Stomach (tissue), 9 donors: ENCODE measurements around the gene SPEM3. TPM values are rescaled to one million over a fixed set of nuclear protein-coding genes. Genes with fewer than 3 reads are reported as not detected.
"Not testable (repeated sequence)": the region's sequence is repeated elsewhere in the genome, so short reads cannot be mapped to it uniquely, and the experiment has no call there.

Experiments
- DNase-seq, 2 donors: peaks; one replicate each; pipeline versions ENCODE4 v3.0.0 to v3.0.0-alpha.2; 2013 to 2019
- H3K27ac ChIP-seq, 5 donors: fragments of 200-600 bp in 4 of 5; sonication (generic) in 4 of 5; one replicate each; pipeline ENCODE4 v1.5.1; 2013 to 2019; ENCODE audit warnings: mild to moderate bottlenecking in 1 of 5, moderate library complexity in 1 of 5
- H3K27me3 ChIP-seq, 3 donors: fragments of 200-600 bp; sonication (generic); one replicate each; pipeline ENCODE4 v1.5.1; 2017 to 2019; ENCODE audit warnings: mixed run types in 1 of 3
- H3K36me3 ChIP-seq, 4 donors: fragments of 200-600 bp; sonication (generic); 1 replicate in 3 of 4; 2 replicates in 1 of 4; pipeline ENCODE4 v1.5.1; 2016 to 2019
- H3K4me1 ChIP-seq, 4 donors: fragments of 200-600 bp; sonication (generic); one replicate each; pipeline ENCODE4 v1.5.1; 2016 to 2019
- H3K4me3 ChIP-seq, 4 donors: fragments of 200-600 bp; sonication (generic) in 3 of 4; one replicate each; pipeline ENCODE4 v1.5.1; 2016 to 2019; ENCODE audit warnings: mild to moderate bottlenecking in 1 of 4
- H3K9me3 ChIP-seq, 4 donors: fragments of 200-600 bp; sonication (generic); one replicate each; pipeline ENCODE4 v1.5.1; 2016 to 2019
- CTCF ChIP-seq, 7 experiments: fragments of 450-650 bp in 4 of 7; fragments of 200-600 bp in 3 of 7; sonication (generic) in 3 of 7; IDR thresholded peaks; one replicate each; pipeline ENCODE4 v1.5.1; 2016 to 2019; ENCODE audit warnings: antibody characterized with exemption in 7 of 7, control low read depth in 2 of 7, mild to moderate bottlenecking in 1 of 7
- EP300 ChIP-seq: sonication (generic); formaldehyde crosslinking; IDR thresholded peaks from one replicate; pipeline ENCODE4 v1.6.1; 2017; ENCODE audit warnings: antibody characterized with exemption
- POLR2A ChIP-seq, 4 donors: fragments of 450-650 bp; IDR thresholded peaks; one replicate each; pipeline ENCODE4 v1.6.1; 2016; ENCODE audit warnings: antibody characterized with exemption in 4 of 4, control low read depth in 2 of 4, mild to moderate bottlenecking in 1 of 4, moderate library complexity in 1 of 4
- POLR2AphosphoS5 ChIP-seq, 3 donors: sonication (generic); formaldehyde crosslinking; IDR thresholded peaks; one replicate each; pipeline ENCODE4 v1.6.1; 2016; ENCODE audit warnings: antibody characterized with exemption in 3 of 3
- WGBS, 5 donors: extraction: QIAGEN DNeasy Blood & Tissue Kit in 3 of 5; methylation state at CpG; one replicate each; pipeline versions ENCODE4 v1.1.5 to v1.1.7; 2013 to 2018; 5-methylcytosine and 5-hydroxymethylcytosine counted together
- intact Hi-C: fragments of 100-400 bp; cut with DNase I; formaldehyde crosslinking; loops from one replicate; pipeline ENCODE4 v1.15.1; 2023; ENCODE audit warnings: low total_unique reads
- polyA plus RNA-seq, 3 donors: library from polyadenylated mRNA; stranded (reverse); fragments of 200-250 nt; gene quantifications; one replicate each; pipeline ENCODE4 v1.2.3, GENCODE V29; 2013
- total RNA-seq, 5 donors: library from RNA; depleted of rRNA; stranded (reverse); fragments of >200 nt; gene quantifications; one replicate each; pipeline versions ENCODE4 v1.1.0 to v1.2.3, GENCODE V29; 2014 to 2016
- donor health status: healthy with polysubstance abuse.
- donor health status: Bipolar disorder and iron deficiency.
- donor health status: healthy.

Gene SPEM3
- total and polyA plus RNA-seq, 8 donors: not detected

- intact Hi-C loops: no loop called here
- no peak for TF ChIP-seq POLR2AphosphoS5 (IDR thresholded peaks at IDR 0.05)
- no peak for TF ChIP-seq EP300
- no peak for TF ChIP-seq POLR2A (IDR thresholded peaks at IDR 0.05)
- TF ChIP-seq CTCF (IDR thresholded peaks at IDR 0.05): no peak
- H3K4me1 ChIP-seq: peaks cover 38 to 74% (median 65%) of the 10 kb centered on the region in 4 donors
These were observed 51.4 kb downstream of the SPEM3 start for GRCh38 chr17:7480089-7480384.

GRCh38 chr17:7481275-7481674, 52.6 kb downstream of the SPEM3 start, which contains the start of gene SLC35G6:
SLC35G6 (plus strand) TSS chr17:7481446; CDS start chr17:7481517, 71 bp downstream.
- DNase-seq, H3K9me3 ChIP-seq, intact Hi-C loops, H3K27me3 ChIP-seq, H3K36me3 ChIP-seq: not testable (repeated sequence)
- Histone ChIP-seq H3K27ac (peak within 1 kb of the TSS; percentile 98 to 100 (median 100)), H3K4me1 (peaks cover 34 to 74% (median 65%) of the 10 kb centered on the region in 4 donors), H3K4me3 (peak within 1 kb of the TSS in 3 of 4 donors; percentile 87 to 99 (median 92))
- WGBS, 5 donors: 91 to 100% (median 92%) methylated on average over 4 of the region's 4 CpGs

More at GRCh38 chr17:7480089-7480384, 51.4 kb downstream of the SPEM3 start:
- no peak for DNase-seq
- 1 to 7% (median 5%) methylated on average over 8 of the region's 8 CpGs for WGBS, 5 donors
- no peaks in the 10 kb centered on the region for H3K9me3 ChIP-seq
- H3K27me3 ChIP-seq: no peaks in the 10 kb centered on the region
- peak overlapping the region; percentile 97 to 100 (median 100) for H3K27ac ChIP-seq
- H3K36me3 ChIP-seq: no peaks in the 10 kb centered on the region
- H3K4me3 ChIP-seq: peak overlapping the region; percentile 87 to 99 (median 96)

- H3K27me3 ChIP-seq, H3K4me3 ChIP-seq, H3K9me3 ChIP-seq, intact Hi-C loops, DNase-seq, H3K36me3 ChIP-seq: not testable (repeated sequence)
- peak overlapping the region; percentile 94 to 100 (median 99) for H3K27ac ChIP-seq
- peaks cover 34 to 74% (median 65%) of the 10 kb centered on the region in 4 donors for H3K4me1 ChIP-seq
- 83 to 86% (median 84%) methylated on average over 24 to 31 of the region's 31 CpGs for WGBS, 5 donors
These were observed 53.4 kb downstream of the SPEM3 start for GRCh38 chr17:7481842-7482741.

Other genes starting within 250 kb of the SPEM3 start
Only the 30 nearest of the 39 such genes appear.
- gene CTDNEP1, start 177.1 kb upstream of the SPEM3 start, total RNA-seq: 10 to 100 TPM; 23.9 to 82.8 (median 54.0) TPM
- 10 to 100 TPM; 71.8 to 85.1 (median 75.9) TPM for gene CTDNEP1, start 177.1 kb upstream of the SPEM3 start, polyA plus RNA-seq
- 10 to 100 TPM in 3 of 5 donors, 1 to 10 TPM in 1, not detected in 1; 8.4 to 19.5 (median 13.6) TPM for gene ELP5, start 176.6 kb upstream of the SPEM3 start, total RNA-seq
- 10 to 100 TPM; 24.4 to 45.2 (median 28.5) TPM for gene ELP5, start 176.6 kb upstream of the SPEM3 start, polyA plus RNA-seq
- 100 to 1,000 TPM in 1 of 5 donors, 10 to 100 TPM in 2, 1 to 10 TPM in 2; 1.8 to 829 (median 17.4) TPM for gene CLDN7, start 166.4 kb upstream of the SPEM3 start, total RNA-seq
- gene CLDN7, start 166.4 kb upstream of the SPEM3 start, polyA plus RNA-seq: 100 to 1,000 TPM in 1 of 3 donors, 1 to 10 TPM in 2; 3.1 to 114 (median 9.9) TPM
- 10 to 100 TPM in 2 of 5 donors, 1 to 10 TPM in 3; 3.5 to 26.6 (median 7.0) TPM for gene SLC2A4, start 147.1 kb upstream of the SPEM3 start, total RNA-seq
- 10 to 100 TPM in 1 of 3 donors, 1 to 10 TPM in 1, under 1 TPM in 1; 0.92 to 15.9 (median 1.4) TPM for gene SLC2A4, start 147.1 kb upstream of the SPEM3 start, polyA plus RNA-seq
- gene YBX2, start 134.2 kb upstream of the SPEM3 start, total RNA-seq: 10 to 100 TPM in 1 of 5 donors, 1 to 10 TPM in 1, under 1 TPM in 2, not detected in 1; 0.43 to 72.4 (median 1.1) TPM
- 1 to 10 TPM; 1.2 to 6.5 (median 1.8) TPM for gene YBX2, start 134.2 kb upstream of the SPEM3 start, polyA plus RNA-seq
- 100 to 1,000 TPM in 4 of 5 donors, 10 to 100 TPM in 1; 86.9 to 189 (median 137) TPM for gene EIF5A, start 121.2 kb upstream of the SPEM3 start, total RNA-seq
- 100 to 1,000 TPM; 341 to 438 (median 394) TPM for gene EIF5A, start 121.2 kb upstream of the SPEM3 start, polyA plus RNA-seq
- gene GPS2, start 113.5 kb upstream of the SPEM3 start, total RNA-seq: 10 to 100 TPM; 23.9 to 91.6 (median 55.9) TPM
- 10 to 100 TPM; 74.3 to 84.9 (median 79.7) TPM for gene GPS2, start 113.5 kb upstream of the SPEM3 start, polyA plus RNA-seq
- gene NEURL4, start 99.5 kb upstream of the SPEM3 start, total RNA-seq: 10 to 100 TPM; 17.8 to 84.0 (median 36.4) TPM
- 10 to 100 TPM in 2 of 3 donors, 1 to 10 TPM in 1; 6.9 to 22.2 (median 15.6) TPM for gene NEURL4, start 99.5 kb upstream of the SPEM3 start, polyA plus RNA-seq
- 10 to 100 TPM in 4 of 5 donors, 1 to 10 TPM in 1; 8.3 to 33.3 (median 14.7) TPM for gene ACAP1, start 92.3 kb upstream of the SPEM3 start, total RNA-seq
- gene ACAP1, start 92.3 kb upstream of the SPEM3 start, polyA plus RNA-seq: 1 to 10 TPM; 4.4 to 6.4 (median 6.2) TPM
- 10 to 100 TPM in 1 of 5 donors, 1 to 10 TPM in 3, under 1 TPM in 1; 0.58 to 11.0 (median 3.5) TPM for gene KCTD11, start 76.7 kb upstream of the SPEM3 start, total RNA-seq
- gene KCTD11, start 76.7 kb upstream of the SPEM3 start, polyA plus RNA-seq: 10 to 100 TPM in 1 of 3 donors, 1 to 10 TPM in 2; 8.9 to 14.1 (median 9.4) TPM
- gene TMEM95, start 73.7 kb upstream of the SPEM3 start, total RNA-seq: not detected
- gene TMEM95, start 73.7 kb upstream of the SPEM3 start, polyA plus RNA-seq: not detected
- 10 to 100 TPM in 3 of 5 donors, 1 to 10 TPM in 2; 5.7 to 37.1 (median 22.2) TPM for gene TNK1, start 47.8 kb upstream of the SPEM3 start, total RNA-seq
- 10 to 100 TPM in 1 of 3 donors, 1 to 10 TPM in 2; 6.0 to 12.1 (median 7.8) TPM for gene TNK1, start 47.8 kb upstream of the SPEM3 start, polyA plus RNA-seq
- 100 to 1,000 TPM in 1 of 5 donors, 10 to 100 TPM in 2, 1 to 10 TPM in 1, not detected in 1; 7.9 to 101 (median 29.6) TPM for gene PLSCR3, start 34.3 kb upstream of the SPEM3 start, total RNA-seq
- gene PLSCR3, start 34.3 kb upstream of the SPEM3 start, polyA plus RNA-seq: 10 to 100 TPM; 21.9 to 27.1 (median 24.4) TPM
- 100 to 1,000 TPM in 2 of 5 donors, 10 to 100 TPM in 2, not detected in 1; 39.8 to 347 (median 161) TPM for gene TMEM256, start 24.8 kb upstream of the SPEM3 start, total RNA-seq
- 100 to 1,000 TPM; 189 to 282 (median 279) TPM for gene TMEM256, start 24.8 kb upstream of the SPEM3 start, polyA plus RNA-seq
- 10 to 100 TPM in 3 of 5 donors, 1 to 10 TPM in 2; 4.6 to 42.0 (median 13.8) TPM for gene NLGN2, start 21.0 kb upstream of the SPEM3 start, total RNA-seq
- 1 to 10 TPM; 1.7 to 7.9 (median 1.8) TPM for gene NLGN2, start 21.0 kb upstream of the SPEM3 start, polyA plus RNA-seq
- gene SPEM1, start 8.5 kb upstream of the SPEM3 start, total RNA-seq: not detected
- under 1 TPM in 1 of 3 donors, not detected in 2; 0.20 TPM for gene SPEM1, start 8.5 kb upstream of the SPEM3 start, polyA plus RNA-seq
- not detected for gene SPEM2, start 3.2 kb upstream of the SPEM3 start, total RNA-seq
- gene SPEM2, start 3.2 kb upstream of the SPEM3 start, polyA plus RNA-seq: not detected
- 10 to 100 TPM in 2 of 5 donors, 1 to 10 TPM in 2, not detected in 1; 1.3 to 48.4 (median 9.0) TPM for gene TMEM102, start 6.6 kb downstream of the SPEM3 start, total RNA-seq
- gene TMEM102, start 6.6 kb downstream of the SPEM3 start, polyA plus RNA-seq: 1 to 10 TPM; 4.5 to 7.9 (median 6.4) TPM
- gene FGF11, start 10.7 kb downstream of the SPEM3 start, total RNA-seq: 10 to 100 TPM in 1 of 5 donors, under 1 TPM in 1, not detected in 3; 0.37 to 15.6 TPM
- 1 to 10 TPM in 1 of 3 donors, under 1 TPM in 1, not detected in 1; 0.50 to 2.9 TPM for gene FGF11, start 10.7 kb downstream of the SPEM3 start, polyA plus RNA-seq
- 1 to 10 TPM in 3 of 5 donors, not detected in 2; 1.8 to 6.4 (median 4.2) TPM for gene CHRNB1, start 16.2 kb downstream of the SPEM3 start, total RNA-seq
- gene CHRNB1, start 16.2 kb downstream of the SPEM3 start, polyA plus RNA-seq: 10 to 100 TPM in 2 of 3 donors, 1 to 10 TPM in 1; 9.2 to 12.0 (median 10.7) TPM
- 10 to 100 TPM; 15.8 to 31.5 (median 29.0) TPM for gene ZBTB4, start 50.8 kb downstream of the SPEM3 start, total RNA-seq
- 10 to 100 TPM; 16.3 to 18.0 (median 17.9) TPM for gene ZBTB4, start 50.8 kb downstream of the SPEM3 start, polyA plus RNA-seq
- gene SLC35G6, start 52.6 kb downstream of the SPEM3 start, total RNA-seq: not detected
- not detected for gene SLC35G6, start 52.6 kb downstream of the SPEM3 start, polyA plus RNA-seq
- gene POLR2A, start 55.5 kb downstream of the SPEM3 start, total RNA-seq: 100 to 1,000 TPM in 2 of 5 donors, 10 to 100 TPM in 3; 55.4 to 750 (median 85.2) TPM
- gene POLR2A, start 55.5 kb downstream of the SPEM3 start, polyA plus RNA-seq: 10 to 100 TPM in 1 of 3 donors, 1 to 10 TPM in 2; 8.1 to 12.7 (median 10.0) TPM
- 100 to 1,000 TPM in 1 of 5 donors, 10 to 100 TPM in 3, 1 to 10 TPM in 1; 6.1 to 199 (median 49.6) TPM for gene TNFSF12, start 120.2 kb downstream of the SPEM3 start, total RNA-seq
- 10 to 100 TPM; 31.7 to 48.0 (median 45.1) TPM for gene TNFSF12, start 120.2 kb downstream of the SPEM3 start, polyA plus RNA-seq
- gene TNFSF13, start 129.9 kb downstream of the SPEM3 start, total RNA-seq: 10 to 100 TPM; 15.6 to 55.4 (median 22.6) TPM
- 10 to 100 TPM; 24.0 to 35.9 (median 32.0) TPM for gene TNFSF13, start 129.9 kb downstream of the SPEM3 start, polyA plus RNA-seq
- gene SENP3, start 133.1 kb downstream of the SPEM3 start, total RNA-seq: 10 to 100 TPM; 22.0 to 78.6 (median 49.9) TPM
- 10 to 100 TPM; 39.3 to 55.0 (median 53.0) TPM for gene SENP3, start 133.1 kb downstream of the SPEM3 start, polyA plus RNA-seq
- 10 to 100 TPM; 11.1 to 19.2 (median 13.9) TPM for gene CD68, start 150.8 kb downstream of the SPEM3 start, total RNA-seq
- 10 to 100 TPM; 13.8 to 39.6 (median 28.9) TPM for gene CD68, start 150.8 kb downstream of the SPEM3 start, polyA plus RNA-seq
- gene MPDU1, start 155.0 kb downstream of the SPEM3 start, total RNA-seq: 100 to 1,000 TPM in 3 of 5 donors, 10 to 100 TPM in 2; 64.8 to 188 (median 117) TPM
- gene MPDU1, start 155.0 kb downstream of the SPEM3 start, polyA plus RNA-seq: 10 to 100 TPM; 27.2 to 67.4 (median 64.0) TPM
- 1 to 10 TPM in 1 of 5 donors, not detected in 4; 1.7 TPM for gene SOX15, start 161.2 kb downstream of the SPEM3 start, total RNA-seq
- gene SOX15, start 161.2 kb downstream of the SPEM3 start, polyA plus RNA-seq: 10 to 100 TPM in 1 of 3 donors, under 1 TPM in 2; 0.76 to 48.1 (median 0.81) TPM
- 10 to 100 TPM; 11.0 to 33.3 (median 23.3) TPM for gene FXR2, start 186.0 kb downstream of the SPEM3 start, total RNA-seq
- 10 to 100 TPM; 22.7 to 28.5 (median 23.2) TPM for gene FXR2, start 186.0 kb downstream of the SPEM3 start, polyA plus RNA-seq